ENCODE data around the gene GALNT10. TPM values are rescaled to one million over a fixed set of nuclear protein-coding genes. Genes with fewer than 3 reads are reported as not detected.
A peak's percentile ranks its signal among the peaks of the same experiment; 100 is the strongest.
"Not testable (repeated sequence)": the region's sequence is repeated elsewhere in the genome, so short reads cannot be mapped to it uniquely, and the experiment has no call there.

The GALNT10 gene
- total and polyA plus RNA-seq, 12 donors, result 3.1 to 19.0 (median 11.7) TPM

- H3K9me3 ChIP-seq, result no peaks in the 10 kb centered on the region
- 76 to 84% methylated on average over 4 of the region's 4 CpGs for WGBS, 2 donors
- peak in 2 of 8 donors; percentile 33 to 36 for ATAC-seq
- H3K36me3 ChIP-seq, result no peaks in the 10 kb centered on the region
- H3K27me3 ChIP-seq, result no peaks in the 10 kb centered on the region
- peaks cover 0 to 69% (median 20%) of the 10 kb centered on the region in 9 donors for H3K4me1 ChIP-seq
- no peak for TF ChIP-seq CTCF (IDR thresholded peaks at IDR 0.05)
- DNase-seq, result no peak
- intact Hi-C loops (cut with DNase I), result loop anchor here in 1 of 10 donors (10.0 kb wide), 1 partner anchor 60 kb away; no protein-coding TSS in a partner anchor
- no peak overlapping the region for H3K4me3 ChIP-seq
- H3K27ac ChIP-seq, result peak overlapping the region in 2 of 10 donors; percentile 43 to 65
Measured at GRCh38 chr5:154145268-154145667, 45.3 kb upstream of the GALNT10 start.

- Histone ChIP-seq H3K4me3 (no peak overlapping the region), H3K9me3 (no peaks in the 10 kb centered on the region), H3K4me1 (peaks cover 0 to 65% (median 17%) of the 10 kb centered on the region in 9 donors), H3K36me3 (no peaks in the 10 kb centered on the region), H3K27me3 (no peaks in the 10 kb centered on the region), H3K27ac (peak overlapping the region in 7 of 10 donors; percentile 14 to 65 (median 46))
- DNase-seq (peak in 1 of 2 donors; percentile 48), ATAC-seq (peak; percentile 71 to 96 (median 88))
- no peak for TF ChIP-seq CTCF (IDR thresholded peaks at IDR 0.05)
- intact Hi-C loops (cut with DNase I), result loop anchor here in 1 of 10 donors (10.0 kb wide), 1 partner anchor 62 kb away; no protein-coding TSS in a partner anchor
Measured at GRCh38 chr5:154146409-154146808, 44.1 kb upstream of the GALNT10 start.

- H3K36me3 ChIP-seq, result no peaks in the 10 kb centered on the region
- H3K27me3 ChIP-seq, result no peaks in the 10 kb centered on the region
- TF ChIP-seq CTCF (IDR thresholded peaks at IDR 0.05), result no peak
- H3K9me3 ChIP-seq, result no peaks in the 10 kb centered on the region
- H3K4me1 ChIP-seq, result peaks cover 0 to 53% (median 7%) of the 10 kb centered on the region in 9 donors
- DNase-seq (no peak), ATAC-seq (no peak)
- WGBS, 2 donors, result 91 to 95% methylated on average over 2 of the region's 2 CpGs
- no peak overlapping the region for H3K4me3 ChIP-seq
- no peak overlapping the region for H3K27ac ChIP-seq
- intact Hi-C loops (cut with DNase I), result loop anchor here in 1 of 10 donors (10.0 kb wide), 1 partner anchor 63 kb away; no protein-coding TSS in a partner anchor
Measured at GRCh38 chr5:154147666-154148065, 42.9 kb upstream of the GALNT10 start.

GRCh38 chr5:154150471-154150870 lies 40.1 kb upstream of the GALNT10 start:
- H3K27ac ChIP-seq; ATAC-seq; H3K27me3 ChIP-seq; H3K9me3 ChIP-seq; H3K36me3 ChIP-seq; intact Hi-C loops (cut with DNase I); H3K4me3 ChIP-seq: not testable (repeated sequence)
- WGBS, 2 donors, result 68 to 75% methylated on average over 2 of the region's 2 CpGs
- DNase-seq, result peak in 1 of 2 donors; percentile 1
- H3K4me1 ChIP-seq, result peaks cover 0 to 29% (median 0%) of the 10 kb centered on the region in 9 donors

Measured in heart right ventricle (tissue), 16 donors.